Peyer's patch (tissue), 4 donors: ENCODE results near the gene SPAG16. TPM values are rescaled to one million over a fixed set of nuclear protein-coding genes. Genes with fewer than 3 reads are reported as not detected.

Experiments
- DNase-seq, 3 donors: peaks; one replicate each; pipeline ENCODE4 v3.0.0-alpha.2; 2017 to 2019
- H3K27ac ChIP-seq, 4 donors: fragments of 200-600 bp; sonication (generic); one replicate each; pipeline ENCODE4 v1.5.1; 2016 to 2019
- H3K27me3 ChIP-seq, 2 donors: fragments of 200-600 bp; sonication (generic); one replicate each; pipeline ENCODE4 v1.5.1; 2019
- H3K36me3 ChIP-seq, 3 donors: fragments of 200-600 bp; sonication (generic); one replicate each; pipeline ENCODE4 v1.5.1; 2016 to 2019
- H3K4me1 ChIP-seq, 4 donors: fragments of 200-600 bp; sonication (generic); one replicate each; pipeline ENCODE4 v1.5.1; 2016 to 2019
- H3K4me3 ChIP-seq, 4 donors: fragments of 200-600 bp; sonication (generic); 1 replicate in 3 of 4; 2 replicates in 1 of 4; pipeline ENCODE4 v1.5.1; 2016 to 2019; ENCODE audit warnings: mild to moderate bottlenecking in 1 of 4
- H3K9me3 ChIP-seq, 4 donors: fragments of 200-600 bp; sonication (generic); one replicate each; pipeline ENCODE4 v1.5.1; 2016 to 2019; ENCODE audit warnings: mild to moderate bottlenecking in 1 of 4
- CTCF ChIP-seq, 6 experiments: fragments of 450-650 bp in 4 of 6; fragments of 200-600 bp in 2 of 6; sonication (generic) in 1 of 6; IDR thresholded peaks; one replicate each; pipeline ENCODE4 v1.5.1; 2017 to 2019; ENCODE audit warnings: antibody characterized with exemption in 6 of 6, mild to moderate bottlenecking in 3 of 6, moderate library complexity in 1 of 6
- POLR2A ChIP-seq, 2 donors: fragments of 450-650 bp; IDR thresholded peaks; one replicate each; pipeline ENCODE4 v1.5.1; 2017; ENCODE audit warnings: antibody characterized with exemption in 2 of 2, mild to moderate bottlenecking in 2 of 2, moderate library complexity in 2 of 2
- total RNA-seq, 4 donors: library from RNA; depleted of rRNA; stranded (reverse); fragments of >200 nt; gene quantifications; one replicate each; pipeline ENCODE4 v1.1.0, GENCODE V29; 2016

The SPAG16 gene
- total RNA-seq, 4 donors from 2014 or later = 5.5 to 43.7 (median 10.0) TPM

GRCh38 chr2:214034417-214034816 lies 750.2 kb downstream of the SPAG16 start:
- Histone ChIP-seq H3K4me1 (no peaks in the 10 kb centered on the region), H3K27me3 (no peaks in the 10 kb centered on the region), H3K9me3 (no peaks in the 10 kb centered on the region), H3K4me3 (no peak overlapping the region), H3K27ac (no peak overlapping the region), H3K36me3 (no peaks in the 10 kb centered on the region)
- TF ChIP-seq POLR2A (IDR thresholded peaks at IDR 0.05) = no peak
- TF ChIP-seq CTCF (IDR thresholded peaks at IDR 0.05) = no peak
- DNase-seq = no peak

- no peaks in the 10 kb centered on the region for H3K27me3 ChIP-seq
- H3K27ac ChIP-seq = no peak overlapping the region
- no peak overlapping the region for H3K4me3 ChIP-seq
- H3K4me1 ChIP-seq = no peaks in the 10 kb centered on the region
- no peak for TF ChIP-seq POLR2A (IDR thresholded peaks at IDR 0.05)
- TF ChIP-seq CTCF (IDR thresholded peaks at IDR 0.05) = no peak
- H3K9me3 ChIP-seq = no peaks in the 10 kb centered on the region
- H3K36me3 ChIP-seq = no peaks in the 10 kb centered on the region
- no peak for DNase-seq
These were observed 751.0 kb downstream of the SPAG16 start for GRCh38 chr2:214035091-214035852.

GRCh38 chr2:214035921-214036320 lies 751.7 kb downstream of the SPAG16 start:
- no peak for DNase-seq
- Histone ChIP-seq H3K27ac (no peak overlapping the region), H3K4me1 (no peaks in the 10 kb centered on the region), H3K27me3 (no peaks in the 10 kb centered on the region), H3K36me3 (no peaks in the 10 kb centered on the region), H3K9me3 (no peaks in the 10 kb centered on the region), H3K4me3 (no peak overlapping the region)
- no peak for TF ChIP-seq POLR2A (IDR thresholded peaks at IDR 0.05)

- Histone ChIP-seq H3K27me3 (no peaks in the 10 kb centered on the region), H3K4me3 (no peak overlapping the region), H3K27ac (no peak overlapping the region), H3K4me1 (no peaks in the 10 kb centered on the region), H3K9me3 (no peaks in the 10 kb centered on the region), H3K36me3 (no peaks in the 10 kb centered on the region)
- DNase-seq = no peak
- TF ChIP-seq POLR2A (IDR thresholded peaks at IDR 0.05) = no peak
- no peak for TF ChIP-seq CTCF (IDR thresholded peaks at IDR 0.05)
These were observed 753.9 kb downstream of the SPAG16 start for GRCh38 chr2:214038186-214038585.

GRCh38 chr2:214050731-214051130 lies 766.5 kb downstream of the SPAG16 start:
- DNase-seq = no peak
- Histone ChIP-seq H3K27me3 (no peaks in the 10 kb centered on the region), H3K4me3 (no peak overlapping the region), H3K9me3 (no peaks in the 10 kb centered on the region), H3K4me1 (no peaks in the 10 kb centered on the region), H3K36me3 (no peaks in the 10 kb centered on the region), H3K27ac (no peak overlapping the region)
- no peak for TF ChIP-seq POLR2A (IDR thresholded peaks at IDR 0.05)
- no peak for TF ChIP-seq CTCF (IDR thresholded peaks at IDR 0.05)

- no peaks in the 10 kb centered on the region for H3K9me3 ChIP-seq
- no peaks in the 10 kb centered on the region for H3K27me3 ChIP-seq
- H3K27ac ChIP-seq = no peak overlapping the region
- H3K36me3 ChIP-seq = no peaks in the 10 kb centered on the region
- H3K4me3 ChIP-seq = no peak overlapping the region
- H3K4me1 ChIP-seq = no peaks in the 10 kb centered on the region
- TF ChIP-seq POLR2A (IDR thresholded peaks at IDR 0.05) = no peak
- DNase-seq = no peak
These were observed 767.3 kb downstream of the SPAG16 start for GRCh38 chr2:214051585-214051984.

GRCh38 chr2:214052235-214052634 lies 768.0 kb downstream of the SPAG16 start:
- DNase-seq = no peak
- Histone ChIP-seq H3K27ac (no peak overlapping the region), H3K27me3 (no peaks in the 10 kb centered on the region), H3K36me3 (no peaks in the 10 kb centered on the region), H3K4me1 (no peaks in the 10 kb centered on the region), H3K9me3 (no peaks in the 10 kb centered on the region), H3K4me3 (no peak overlapping the region)
- TF ChIP-seq CTCF (IDR thresholded peaks at IDR 0.05) (no peak), POLR2A (IDR thresholded peaks at IDR 0.05) (no peak)
